ENCODE results near the gene GOLM1. TPM values are rescaled to one million over a fixed set of nuclear protein-coding genes. Genes with fewer than 3 reads are reported as not detected.

The GOLM1 gene
- total and polyA plus RNA-seq, 2 of the 8 experiments (the other 6 are each of a cell fraction or from before 2014, with no cell fraction given), result 45.9 to 88.9 TPM

DNA sequence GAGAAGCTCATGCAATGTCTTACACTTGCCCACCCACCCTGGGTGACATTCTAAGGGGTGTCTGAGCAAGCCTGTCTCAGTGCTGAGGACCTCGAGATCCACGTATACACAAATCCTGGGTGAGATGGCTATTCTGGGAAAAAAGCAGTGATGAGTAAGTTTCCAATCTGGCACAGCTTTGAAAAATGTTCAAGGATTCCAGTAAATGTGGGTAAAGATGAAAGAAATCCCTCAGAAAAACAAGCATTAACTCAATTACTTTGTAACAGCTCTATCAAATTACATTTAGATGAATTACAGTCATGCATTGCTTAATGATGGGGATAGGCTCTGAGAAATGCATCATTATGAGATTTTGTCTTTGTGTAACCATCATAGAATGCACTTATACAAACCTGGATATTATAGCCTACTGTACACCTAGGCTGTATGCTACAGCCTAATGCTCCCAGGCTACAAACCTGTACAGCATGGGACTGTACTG lies 26.9 kb downstream of the GOLM1 start:
- H2AK5ac ChIP-seq (ENCODE audit: low read depth, low read length), result no peak overlapping the region
- H3K79me1 ChIP-seq (ENCODE audit: low read depth, low read length), result no peaks in the 10 kb centered on the region; the same call in 1 of the 2 replicates
- CTCF ChIA-PET (ENCODE audit: partially characterized antibody), result interaction anchor here (0.7 kb wide), 2 partner anchors 19 to 130 kb away, joined by 3 read pairs; no protein-coding TSS in a partner anchor
- H2BK5ac ChIP-seq (ENCODE audit: low read depth, low read length), result no peak overlapping the region
- H2AFZ ChIP-seq (ENCODE audit: low read length), result no peak overlapping the region
- H4K91ac ChIP-seq (replicated peaks; ENCODE audit: insufficient read length, low read length), result no peak overlapping the region
- no peak overlapping the region for H3K4ac ChIP-seq (replicated peaks; ENCODE audit: insufficient read length, low read depth, low read length)
- H2BK15ac ChIP-seq (ENCODE audit: low read length), result no peak overlapping the region
- POLR2A ChIA-PET (ENCODE audit: partially characterized antibody), result no interaction called here
- peaks cover 0 to 16% (median 2%) of the 10 kb centered on the region in 4 experiments; a peak in 3 of 8 replicates for H3K36me3 ChIP-seq (ENCODE audit: control insufficient read depth in 2 of 4, insufficient read depth in 4 of 4, low read length in 3 of 4)
- no peak for DNase-seq (ENCODE audit: low read depth in 1 of 2, low spot score in 2 of 2)
- no peak overlapping the region for H3K14ac ChIP-seq (ENCODE audit: insufficient read length)
- H3K79me2 ChIP-seq (ENCODE audit: control insufficient read depth in 1 of 2, insufficient read depth in 2 of 2, low read length in 2 of 2), result no peaks in the 10 kb centered on the region
- TF ChIP-seq CHD2 (IDR thresholded peaks at IDR 0.05; ENCODE audit: low read length), result no peak
- TF ChIP-seq TEAD4 (IDR thresholded peaks at IDR 0.05; ENCODE audit: low read depth, low read length), result no peak
- no peak for TF ChIP-seq KDM1A (IDR thresholded peaks at IDR 0.05; ENCODE audit: borderline replicate concordance, low read length)
- no peak for TF ChIP-seq JUN (IDR thresholded peaks at IDR 0.05; ENCODE audit: low read depth, low read length)
- TF ChIP-seq ZNF274 (IDR thresholded peaks at IDR 0.05; ENCODE audit: borderline replicate concordance, extremely low read depth, low read length), result no peak
- TF ChIP-seq, protein P1, sequence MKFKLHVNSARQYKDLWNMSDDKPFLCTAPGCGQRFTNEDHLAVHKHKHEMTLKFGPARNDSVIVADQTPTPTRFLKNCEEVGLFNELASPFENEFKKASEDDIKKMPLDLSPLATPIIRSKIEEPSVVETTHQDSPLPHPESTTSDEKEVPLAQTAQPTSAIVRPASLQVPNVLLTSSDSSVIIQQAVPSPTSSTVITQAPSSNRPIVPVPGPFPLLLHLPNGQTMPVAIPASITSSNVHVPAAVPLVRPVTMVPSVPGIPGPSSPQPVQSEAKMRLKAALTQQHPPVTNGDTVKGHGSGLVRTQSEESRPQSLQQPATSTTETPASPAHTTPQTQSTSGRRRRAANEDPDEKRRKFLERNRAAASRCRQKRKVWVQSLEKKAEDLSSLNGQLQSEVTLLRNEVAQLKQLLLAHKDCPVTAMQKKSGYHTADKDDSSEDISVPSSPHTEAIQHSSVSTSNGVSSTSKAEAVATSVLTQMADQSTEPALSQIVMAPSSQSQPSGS (IDR thresholded peaks at IDR 0.05; ENCODE audit: low read length), result no peak
- no peak for TF ChIP-seq EP300 (IDR thresholded peaks at IDR 0.05; ENCODE audit: borderline replicate concordance in 1 of 2, low read depth in 2 of 2, low read length in 2 of 2)
- no peak for TF ChIP-seq ASH2L (IDR thresholded peaks at IDR 0.05; ENCODE audit: low read length)
- TF ChIP-seq, protein P2, sequence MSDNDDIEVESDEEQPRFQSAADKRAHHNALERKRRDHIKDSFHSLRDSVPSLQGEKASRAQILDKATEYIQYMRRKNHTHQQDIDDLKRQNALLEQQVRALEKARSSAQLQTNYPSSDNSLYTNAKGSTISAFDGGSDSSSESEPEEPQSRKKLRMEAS (IDR thresholded peaks at IDR 0.05), result no peak
- no peak overlapping the region for H4K8ac ChIP-seq (ENCODE audit: extremely low read depth, insufficient read depth, low read length)
- H3K4me2 ChIP-seq (ENCODE audit: insufficient read depth in 1 of 2, low read depth in 2 of 2, low read length in 2 of 2), result no peak overlapping the region
- H4K20me1 ChIP-seq (replicated peaks in 1 of 2; ENCODE audit: control insufficient read depth in 1 of 2, insufficient read depth in 2 of 2, low read length in 2 of 2), result peaks cover 0 to 4% of the 10 kb centered on the region in 2 experiments
- H3K23me2 ChIP-seq (ENCODE audit: low read depth, low read length), result no peaks in the 10 kb centered on the region
- H2BK20ac ChIP-seq (ENCODE audit: low read length), result no peak overlapping the region
- H2BK120ac ChIP-seq (replicated peaks; ENCODE audit: low read depth, low read length), result no peak overlapping the region
- no peak overlapping the region for H3K18ac ChIP-seq (ENCODE audit: extremely low read depth, low read length)
- H3K9ac ChIP-seq (replicated peaks in 1 of 4; ENCODE audit: extremely low read depth in 1 of 4, low read depth in 3 of 4, low read length in 3 of 4), result no peak overlapping the region; a peak in 1 of 7 replicates
- no peak overlapping the region for H3K27ac ChIP-seq (ENCODE audit: low read depth, low read length)
- H3K4me1 ChIP-seq (replicated peaks in 1 of 4; ENCODE audit: control insufficient read depth in 3 of 4, insufficient read depth in 4 of 4, low read length in 3 of 4), result peaks cover 0 to 3% (median under 1%) of the 10 kb centered on the region in 4 experiments; a peak in 1 of 7 replicates
- no peak overlapping the region for H4K5ac ChIP-seq (ENCODE audit: insufficient read length, low read depth, low read length)
- H3K9me3 ChIP-seq (ENCODE audit: insufficient read depth in 2 of 2, low read depth in 1 of 2, low read length in 1 of 2), result no peaks in the 10 kb centered on the region
- H3K23ac ChIP-seq (ENCODE audit: insufficient read length), result no peak overlapping the region
- no peaks in the 10 kb centered on the region for H3K27me3 ChIP-seq (replicated peaks in 1 of 4; ENCODE audit: control insufficient read depth in 3 of 4, extremely low read depth in 1 of 4, insufficient read depth in 3 of 4, low read length in 3 of 4)
- H3K4me3 ChIP-seq (ENCODE audit: extremely low read depth in 1 of 4, insufficient read depth in 2 of 4, low read depth in 3 of 4, low read length in 4 of 4), result no peak overlapping the region
- 97% methylated on average over 2 of the region's 2 CpGs; no CpG with 5 or more reads in 1 of the 2 experiments for WGBS, 2 experiments (ENCODE audit: extremely low coverage in 1 of 2, insufficient coverage in 1 of 2, insufficient read length in 1 of 2, insufficient replicate concordance in 2 of 2, low coverage in 1 of 2, low lambda C conversion rate in 2 of 2, missing lambda C conversion rate in 1 of 2)
- FAIRE-seq, result no peak
- H3K56ac ChIP-seq (replicated peaks; ENCODE audit: insufficient read length, low read depth, low read length), result no peak overlapping the region
- H2BK12ac ChIP-seq (ENCODE audit: low read depth, low read length), result no peak overlapping the region
